SU-DHL-6 (cell line): ENCODE results near the gene RBM19.

Experiments used
- H2AFZ ChIP-seq: fragments of 200-600 bp; sonication (generic); 2 replicates; pipeline ENCODE4 v1.6.1; 2014; ENCODE audit warnings: low read depth, mild to moderate bottlenecking, moderate library complexity, mixed read lengths, antibody characterized with exemption, low read length; ENCODE audit not compliant: severe bottlenecking
- H3F3A ChIP-seq: fragments of 200-600 bp; shearing (Covaris generic); 2 replicates; pipeline ENCODE4 v1.6.0; 2016; ENCODE audit warnings: antibody characterized with exemption, mild to moderate bottlenecking; ENCODE audit not compliant: insufficient read depth
- H3K27ac ChIP-seq: fragments of 200-600 bp; sonication (generic); 2 replicates; pipeline ENCODE4 v1.5.1; 2016; ENCODE audit warnings: low read depth, mild to moderate bottlenecking, low read length, moderate library complexity, mixed read lengths
- H3K27me3 ChIP-seq: fragments of 200-600 bp; sonication (generic), shearing (Covaris generic); 2 replicates; pipeline ENCODE4 v1.6.0; 2014; ENCODE audit warnings: mild to moderate bottlenecking, low read length
- H3K36me3 ChIP-seq: fragments of 200-600 bp; sonication (generic); 2 replicates; pipeline ENCODE4 v1.6.1; 2014; ENCODE audit warnings: mild to moderate bottlenecking, low read length, mixed read lengths
- H3K4me2 ChIP-seq: fragments of 300-600, 200-600 bp; shearing (Covaris generic), sonication (generic); 2 replicates; pipeline ENCODE4 v1.6.0; 2014; ENCODE audit warnings: low read length, low read depth, mild to moderate bottlenecking; ENCODE audit not compliant: poor library complexity, severe bottlenecking
- H3K4me3 ChIP-seq: fragments of 200-600 bp; sonication (generic); 2 replicates; pipeline ENCODE4 v1.5.1; 2014; ENCODE audit warnings: antibody characterized with exemption, low read length, mild to moderate bottlenecking, mixed read lengths; ENCODE audit not compliant: insufficient read depth, poor library complexity, severe bottlenecking
- H3K79me2 ChIP-seq: fragments of 200-600 bp; sonication (generic); 2 replicates; pipeline ENCODE4 v1.6.1; 2014; ENCODE audit warnings: mild to moderate bottlenecking, low read length, moderate library complexity; ENCODE audit not compliant: insufficient read depth
- H3K9ac ChIP-seq: fragments of 200-600 bp; sonication (generic); 2 replicates; pipeline ENCODE4 v1.7.0; 2014; ENCODE audit warnings: mild to moderate bottlenecking, low read length
- H3K9me2 ChIP-seq: fragments of 200-600 bp; sonication (generic); replicated peaks from 2 replicates; pipeline ENCODE4 v1.6.1; 2014; ENCODE audit warnings: low read length; ENCODE audit not compliant: insufficient read depth
- H3K9me3 ChIP-seq: fragments of 200-600 bp; sonication (generic); 2 replicates; pipeline ENCODE4 v1.6.1; 2014; ENCODE audit warnings: low read length, mixed read lengths; ENCODE audit not compliant: insufficient read depth
- H4K20me1 ChIP-seq: fragments of 200-600 bp; sonication (generic); 2 replicates; pipeline ENCODE4 v1.6.1; 2014; ENCODE audit warnings: low read depth, mild to moderate bottlenecking, antibody characterized with exemption, low read length, moderate library complexity, mixed read lengths
- EZH2phosphoT487 ChIP-seq: fragments of 200-600 bp; sonication (generic), shearing (Covaris generic); conservative IDR thresholded peaks from 2 replicates; pipeline ENCODE4 v1.6.1; 2018; ENCODE audit warnings: mild to moderate bottlenecking, antibody characterized with exemption, low read length, moderate library complexity, mixed read lengths
- TF ChIP-seq, protein P1 (sequence below): fragments of 200-600 bp; sonication (generic); IDR thresholded peaks from one replicate; pipeline ENCODE4 v1.5.1; 2017; ENCODE audit warnings: antibody characterized with exemption, mild to moderate bottlenecking, low read length, moderate library complexity; ENCODE audit not compliant: insufficient read depth, poor library complexity, severe bottlenecking

RBM19 gene

DNA sequence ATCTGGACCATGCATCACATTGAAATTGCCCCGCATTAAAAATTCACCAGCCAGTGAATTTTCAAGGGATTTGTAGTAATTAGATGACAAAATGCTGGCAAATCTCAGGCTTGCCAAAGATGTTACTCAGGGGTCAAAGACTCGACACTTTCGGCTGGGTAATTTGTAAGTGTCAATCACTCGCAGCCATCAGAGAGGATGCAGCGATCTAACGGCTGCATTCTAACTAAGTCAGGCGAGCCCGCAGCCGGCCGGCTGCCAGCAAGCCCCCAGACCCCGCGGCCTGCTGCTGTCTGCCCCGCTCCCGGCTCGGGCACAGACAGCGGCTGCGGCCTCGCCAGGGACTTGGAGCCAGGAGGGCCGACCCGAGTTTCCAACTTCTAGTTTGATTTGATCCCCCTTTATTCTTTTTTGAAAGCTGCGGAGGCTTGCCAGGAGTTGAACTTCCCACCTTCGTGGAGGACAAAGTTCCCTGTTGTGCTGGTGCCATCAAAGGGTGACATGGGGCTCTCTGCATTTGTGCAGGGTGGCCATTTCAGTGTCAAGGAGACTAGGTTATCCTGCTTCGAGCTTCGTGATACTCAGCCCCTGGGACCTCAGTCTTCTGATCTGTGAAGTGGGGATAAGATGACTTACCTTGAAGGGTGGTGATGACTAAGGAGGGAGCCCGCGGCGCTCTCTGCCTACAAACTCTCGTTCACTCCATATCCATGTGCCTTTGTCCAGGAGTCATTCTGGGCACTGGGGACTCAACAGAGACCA, 169.9 kb downstream of the RBM19 start:
- Histone ChIP-seq H3F3A (no peaks in the 10 kb centered on the region), H3K4me2 (no peak overlapping the region), H3K9me3 (no peaks in the 10 kb centered on the region)

DNA sequence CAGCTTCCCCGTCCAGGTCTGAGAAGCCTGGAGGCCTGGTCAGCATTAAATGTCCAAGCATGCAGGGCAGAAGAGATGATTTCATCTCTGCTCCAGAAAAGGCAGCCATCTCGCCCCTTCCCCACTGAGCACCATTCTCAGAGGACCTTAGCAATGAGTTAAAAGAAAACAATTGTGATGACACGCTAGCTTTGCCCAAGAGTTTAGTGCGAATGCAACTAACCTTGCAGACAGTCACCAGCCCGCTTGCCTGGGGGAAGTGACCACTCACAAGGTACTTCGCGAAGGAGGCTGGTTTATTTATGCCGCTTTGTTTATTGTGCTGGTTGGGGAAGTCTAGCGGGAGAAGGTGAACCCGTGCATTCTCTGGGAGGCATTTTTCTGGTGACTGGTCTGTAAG, 170.7 kb downstream of the RBM19 start:
- TF ChIP-seq, protein P1, sequence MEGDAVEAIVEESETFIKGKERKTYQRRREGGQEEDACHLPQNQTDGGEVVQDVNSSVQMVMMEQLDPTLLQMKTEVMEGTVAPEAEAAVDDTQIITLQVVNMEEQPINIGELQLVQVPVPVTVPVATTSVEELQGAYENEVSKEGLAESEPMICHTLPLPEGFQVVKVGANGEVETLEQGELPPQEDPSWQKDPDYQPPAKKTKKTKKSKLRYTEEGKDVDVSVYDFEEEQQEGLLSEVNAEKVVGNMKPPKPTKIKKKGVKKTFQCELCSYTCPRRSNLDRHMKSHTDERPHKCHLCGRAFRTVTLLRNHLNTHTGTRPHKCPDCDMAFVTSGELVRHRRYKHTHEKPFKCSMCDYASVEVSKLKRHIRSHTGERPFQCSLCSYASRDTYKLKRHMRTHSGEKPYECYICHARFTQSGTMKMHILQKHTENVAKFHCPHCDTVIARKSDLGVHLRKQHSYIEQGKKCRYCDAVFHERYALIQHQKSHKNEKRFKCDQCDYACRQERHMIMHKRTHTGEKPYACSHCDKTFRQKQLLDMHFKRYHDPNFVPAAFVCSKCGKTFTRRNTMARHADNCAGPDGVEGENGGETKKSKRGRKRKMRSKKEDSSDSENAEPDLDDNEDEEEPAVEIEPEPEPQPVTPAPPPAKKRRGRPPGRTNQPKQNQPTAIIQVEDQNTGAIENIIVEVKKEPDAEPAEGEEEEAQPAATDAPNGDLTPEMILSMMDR, result no peak
- no peak for TF ChIP-seq EZH2phosphoT487
- H3K9me3 ChIP-seq, result no peaks in the 10 kb centered on the region
- H3K9ac ChIP-seq, result no peak overlapping the region
- no peaks in the 10 kb centered on the region for H3K36me3 ChIP-seq
- H4K20me1 ChIP-seq, result no peaks in the 10 kb centered on the region
- no peaks in the 10 kb centered on the region for H3F3A ChIP-seq
- H3K4me3 ChIP-seq, result no peak overlapping the region
- no peak overlapping the region for H2AFZ ChIP-seq
- H3K9me2 ChIP-seq, result no peaks in the 10 kb centered on the region
- no peaks in the 10 kb centered on the region for H3K27me3 ChIP-seq
- no peak overlapping the region for H3K4me2 ChIP-seq
- no peak overlapping the region for H3K27ac ChIP-seq
- H3K79me2 ChIP-seq, result no peaks in the 10 kb centered on the region

More for the DNA sequence above, 169.9 kb downstream of the RBM19 start:
- no peaks in the 10 kb centered on the region for H3K36me3 ChIP-seq
- no peak overlapping the region for H3K27ac ChIP-seq
- no peak for TF ChIP-seq EZH2phosphoT487
- TF ChIP-seq, protein P1, result no peak
- H3K9ac ChIP-seq, result no peak overlapping the region
- no peaks in the 10 kb centered on the region for H3K27me3 ChIP-seq
- no peaks in the 10 kb centered on the region for H3K79me2 ChIP-seq
- H3K9me2 ChIP-seq, result no peaks in the 10 kb centered on the region
- H2AFZ ChIP-seq, result no peak overlapping the region
- no peak overlapping the region for H3K4me3 ChIP-seq
- H4K20me1 ChIP-seq, result no peaks in the 10 kb centered on the region

GRCh38 chr12:113794774-113795173, 171.4 kb downstream of the RBM19 start:
- Histone ChIP-seq H3K36me3 (no peaks in the 10 kb centered on the region), H3K9me2 (no peaks in the 10 kb centered on the region), H3K4me3 (no peak overlapping the region), H3K9ac (no peak overlapping the region), H3K27ac (no peak overlapping the region), H3K79me2 (no peaks in the 10 kb centered on the region), H3K27me3 (no peaks in the 10 kb centered on the region), H3K4me2 (no peak overlapping the region), H2AFZ (no peak overlapping the region), H4K20me1 (no peaks in the 10 kb centered on the region), H3F3A (no peaks in the 10 kb centered on the region), H3K9me3 (no peaks in the 10 kb centered on the region)
- TF ChIP-seq EZH2phosphoT487, result no peak
- TF ChIP-seq, protein P1, result no peak
